Suprapubic skin (tissue), 4 donors: Measurements from ENCODE around the gene CDC45. TPM values are rescaled to one million over a fixed set of nuclear protein-coding genes. Genes with fewer than 3 reads are reported as not detected.

ENCODE experiments used
- DNase-seq, 2 donors: peaks; one replicate each; pipeline ENCODE4 v3.0.0-alpha.2; 2019; ENCODE audit warnings: low spot score in 2 of 2
- H3K27ac ChIP-seq: fragments of 200-600 bp; sonication (generic); one replicate; pipeline ENCODE4 v1.5.1; 2019
- H3K27me3 ChIP-seq: fragments of 200-600 bp; sonication (generic); one replicate; pipeline ENCODE4 v1.5.1; 2019
- H3K36me3 ChIP-seq: fragments of 200-600 bp; sonication (generic); one replicate; pipeline ENCODE4 v1.5.1; 2019
- H3K4me1 ChIP-seq: fragments of 200-600 bp; sonication (generic); one replicate; pipeline ENCODE4 v1.5.1; 2019
- H3K4me3 ChIP-seq: fragments of 200-600 bp; sonication (generic); one replicate; pipeline ENCODE4 v1.5.1; 2019; ENCODE audit warnings: mild to moderate bottlenecking
- H3K9me3 ChIP-seq: fragments of 200-600 bp; sonication (generic); one replicate; pipeline ENCODE4 v1.5.1; 2019
- CTCF ChIP-seq, 2 donors: fragments of 200-600 bp in 1 of 2; fragments of 450-650 bp in 1 of 2; sonication (generic) in 1 of 2; IDR thresholded peaks; one replicate each; pipeline ENCODE4 v1.5.1; 2016 to 2019; ENCODE audit warnings: antibody characterized with exemption in 2 of 2, mild to moderate bottlenecking in 1 of 2, moderate library complexity in 1 of 2
- EP300 ChIP-seq: sonication (generic); formaldehyde crosslinking; IDR thresholded peaks from one replicate; pipeline ENCODE4 v1.6.1; 2017; ENCODE audit warnings: antibody characterized with exemption
- POLR2A ChIP-seq, 2 donors: fragments of 450-650 bp; IDR thresholded peaks; one replicate each; pipeline ENCODE4 v1.6.1; 2017; ENCODE audit warnings: antibody characterized with exemption in 2 of 2, mild to moderate bottlenecking in 2 of 2, moderate library complexity in 2 of 2
- POLR2AphosphoS5 ChIP-seq, 3 donors: sonication (generic); formaldehyde crosslinking; IDR thresholded peaks; one replicate each; pipeline ENCODE4 v1.6.1; 2017; ENCODE audit warnings: antibody characterized with exemption in 3 of 3
- WGBS: methylation state at CpG from one replicate; pipeline ENCODE4 v1.1.5; 2018; 5-methylcytosine and 5-hydroxymethylcytosine counted together
- total RNA-seq, 4 donors: library from RNA; depleted of rRNA; stranded (reverse); fragments of >200 nt; gene quantifications; one replicate each; pipeline ENCODE4 v1.1.0, GENCODE V29; 2016

Gene CDC45
- total RNA-seq, 4 donors from 2014 or later = 0.72 to 3.3 (median 1.4) TPM

- 94% methylated on average over 14 of the region's 14 CpGs for WGBS
- H3K4me1 ChIP-seq = no peaks in the 10 kb centered on the region
- H3K27me3 ChIP-seq = no peaks in the 10 kb centered on the region
- H3K4me3 ChIP-seq = no peak overlapping the region
- TF ChIP-seq POLR2AphosphoS5 (IDR thresholded peaks at IDR 0.05) (no peak), POLR2A (IDR thresholded peaks at IDR 0.05) (no peak)
- DNase-seq = no peak
- H3K36me3 ChIP-seq = no peaks in the 10 kb centered on the region
- no peak overlapping the region for H3K27ac ChIP-seq
- H3K9me3 ChIP-seq = no peaks in the 10 kb centered on the region
Observed at GRCh38 chr22:19514831-19515565, 35.3 kb downstream of the CDC45 start.

- Histone ChIP-seq H3K36me3 (no peaks in the 10 kb centered on the region), H3K4me1 (no peaks in the 10 kb centered on the region), H3K27me3 (no peaks in the 10 kb centered on the region), H3K4me3 (no peak overlapping the region), H3K27ac (no peak overlapping the region), H3K9me3 (no peaks in the 10 kb centered on the region)
- DNase-seq = no peak
- TF ChIP-seq CTCF (IDR thresholded peaks at IDR 0.05) (no peak), POLR2AphosphoS5 (IDR thresholded peaks at IDR 0.05) (no peak), EP300 (no peak), POLR2A (IDR thresholded peaks at IDR 0.05) (no peak)
- 96% methylated on average over 12 of the region's 12 CpGs for WGBS
Observed at GRCh38 chr22:19515654-19516377, 36.1 kb downstream of the CDC45 start.

GRCh38 chr22:19516378-19517170 lies 36.9 kb downstream of the CDC45 start:
- Histone ChIP-seq H3K27me3 (no peaks in the 10 kb centered on the region), H3K27ac (no peak overlapping the region), H3K9me3 (no peaks in the 10 kb centered on the region), H3K4me1 (no peaks in the 10 kb centered on the region), H3K4me3 (no peak overlapping the region), H3K36me3 (no peaks in the 10 kb centered on the region)
- WGBS = 78% methylated on average over 1 of the region's 19 CpGs
- DNase-seq = no peak
- TF ChIP-seq CTCF (IDR thresholded peaks at IDR 0.05) (no peak), EP300 (no peak), POLR2AphosphoS5 (IDR thresholded peaks at IDR 0.05) (no peak), POLR2A (IDR thresholded peaks at IDR 0.05) (no peak)

GRCh38 chr22:19517171-19517500 lies 37.4 kb downstream of the CDC45 start:
- WGBS = 94% methylated on average over 5 of the region's 10 CpGs
- no peak for DNase-seq
- H3K4me1 ChIP-seq = no peaks in the 10 kb centered on the region

More at GRCh38 chr22:19517171-19517500, 37.4 kb downstream of the CDC45 start:
- Histone ChIP-seq H3K27me3 (no peaks in the 10 kb centered on the region), H3K36me3 (no peaks in the 10 kb centered on the region), H3K9me3 (no peaks in the 10 kb centered on the region), H3K4me3 (no peak overlapping the region), H3K27ac (no peak overlapping the region)
- TF ChIP-seq POLR2A (IDR thresholded peaks at IDR 0.05) (no peak), CTCF (IDR thresholded peaks at IDR 0.05) (no peak), EP300 (no peak), POLR2AphosphoS5 (IDR thresholded peaks at IDR 0.05) (no peak)
